HG02852 (cell line): ENCODE data around the gene CDK5RAP2.
"Not testable (repeated sequence)": the region's sequence is repeated elsewhere in the genome, so short reads cannot be mapped to it uniquely, and the experiment has no call there.

Experiments
- ATAC-seq: cut with Tn5 transposase; IDR thresholded peaks from one replicate; pipeline ENCODE4 v1.9.1; 2021; ENCODE audit warnings: mild to moderate bottlenecking, moderate library complexity; ENCODE audit not compliant: unreplicated experiment

CDK5RAP2 gene

DNA sequence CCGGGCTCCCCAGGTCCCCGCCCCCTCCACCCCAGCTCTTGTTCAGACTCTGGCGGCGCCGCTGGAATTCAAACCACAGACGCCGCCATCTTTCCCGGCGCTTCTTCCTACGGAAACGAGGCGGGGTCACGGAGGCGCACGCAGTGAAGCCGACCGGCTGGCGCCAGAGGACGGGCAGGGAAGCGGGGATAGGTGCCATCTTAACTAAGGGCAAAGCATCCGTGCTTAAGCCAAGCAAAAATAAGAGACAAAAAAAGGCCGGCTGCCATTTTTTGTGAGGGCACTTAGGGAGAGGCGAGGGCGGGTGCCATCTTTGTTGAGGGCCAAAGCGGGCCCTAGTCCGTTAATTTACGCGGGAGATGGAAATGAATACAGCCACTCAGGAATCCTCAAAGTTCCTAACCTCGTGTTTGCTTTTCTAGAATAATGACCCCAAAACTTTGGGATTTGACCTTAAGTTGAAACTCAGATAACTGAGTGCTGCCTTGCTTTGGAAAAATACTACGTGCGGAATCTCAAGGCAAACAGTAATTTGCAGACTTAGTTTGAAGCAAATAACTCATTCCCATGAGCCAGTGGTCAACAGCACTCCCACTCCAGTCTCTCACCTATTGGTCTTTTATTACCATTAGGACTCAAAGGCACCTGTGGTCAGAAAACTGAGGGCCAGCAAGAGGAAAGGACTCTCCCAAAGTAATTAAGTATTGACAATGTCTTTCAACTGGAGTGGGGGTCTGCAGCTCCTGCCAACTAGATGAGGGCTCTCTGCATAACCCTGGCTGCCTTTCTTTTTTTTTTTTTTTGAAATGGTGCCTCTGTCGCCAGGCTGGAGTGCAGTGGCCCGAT lies at the start of gene CDK5RAP2:
CDK5RAP2 (minus strand) TSS at position 117 of the 846 bp plus-strand sequence. CDS start 189 bp downstream, outside the sequence.
- peak; percentile 98 for ATAC-seq

DNA sequence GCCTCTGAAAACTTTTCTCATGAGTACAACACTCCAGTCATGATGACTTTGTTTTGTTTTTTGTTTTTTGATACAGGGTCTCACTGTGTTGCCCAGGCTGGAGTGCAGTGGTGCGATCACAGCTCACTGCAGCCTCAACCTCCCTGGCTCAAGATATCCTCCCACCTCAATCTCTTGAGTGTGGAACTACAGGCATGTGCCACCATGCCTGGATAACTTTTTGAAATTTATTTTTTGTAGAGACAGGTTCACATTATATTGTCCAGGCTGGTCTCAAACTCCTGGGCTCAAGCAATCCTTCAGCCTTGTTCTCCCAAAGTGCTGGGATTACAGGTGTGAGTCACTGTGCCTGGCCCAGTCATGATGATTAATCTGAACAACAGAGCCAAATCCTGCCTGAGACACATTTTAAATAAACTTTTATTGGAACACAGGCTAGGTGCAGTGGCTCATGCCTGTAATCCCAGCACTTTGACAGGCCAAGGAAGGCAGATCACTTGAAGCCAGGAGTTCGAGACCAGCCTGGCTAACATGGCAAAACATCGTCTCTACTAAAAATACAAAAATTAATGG lies 49.0 kb upstream of the CDK5RAP2 start:
- not testable (repeated sequence) for ATAC-seq

GRCh38 chr9:120628207-120628924 lies 48.4 kb upstream of the CDK5RAP2 start:
- no peak for ATAC-seq

DNA sequence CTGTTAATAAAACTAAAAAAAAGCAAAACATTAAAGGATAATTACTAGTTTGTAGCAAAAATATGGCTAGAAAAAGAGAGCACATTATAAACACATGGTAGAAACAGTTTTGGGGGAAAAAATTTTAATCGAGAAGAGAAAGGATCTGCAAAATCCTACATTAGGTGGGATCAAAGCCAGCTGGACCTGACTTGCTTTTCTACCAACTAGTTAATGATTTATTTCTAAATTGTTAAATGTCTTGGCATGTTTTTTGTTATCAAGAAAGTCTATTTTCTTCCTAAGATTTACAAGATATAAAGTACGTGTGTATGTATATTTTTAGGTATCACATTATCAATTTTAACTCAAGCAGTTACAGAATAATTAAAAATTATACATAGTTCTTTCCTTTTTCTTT lies 47.1 kb upstream of the CDK5RAP2 start:
- ATAC-seq, result no peak

- no peak for ATAC-seq
Measured at GRCh38 chr9:120626512-120626911, 46.5 kb upstream of the CDK5RAP2 start.

GRCh38 chr9:120625222-120625621 lies 45.3 kb upstream of the CDK5RAP2 start:
- ATAC-seq, result no peak

DNA sequence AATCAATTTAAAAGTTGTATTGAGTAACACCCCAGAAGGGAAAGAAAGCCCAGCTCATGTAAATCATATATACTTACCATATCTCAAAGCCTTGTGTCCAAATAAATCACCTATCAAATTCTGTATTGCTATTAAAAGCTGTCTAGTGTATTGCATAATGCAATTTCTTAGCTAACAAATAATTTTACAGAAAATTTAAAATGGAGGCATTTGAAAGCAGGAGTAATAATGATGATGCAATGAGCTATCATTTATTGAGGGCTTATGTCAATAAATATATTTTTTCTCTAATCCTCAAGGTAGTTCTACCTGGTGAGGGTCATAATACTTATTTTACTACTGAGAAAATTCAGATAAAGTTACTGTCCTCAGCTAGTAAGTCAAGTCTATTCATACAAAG lies 42.8 kb upstream of the CDK5RAP2 start:
- ATAC-seq, result no peak

DNA sequence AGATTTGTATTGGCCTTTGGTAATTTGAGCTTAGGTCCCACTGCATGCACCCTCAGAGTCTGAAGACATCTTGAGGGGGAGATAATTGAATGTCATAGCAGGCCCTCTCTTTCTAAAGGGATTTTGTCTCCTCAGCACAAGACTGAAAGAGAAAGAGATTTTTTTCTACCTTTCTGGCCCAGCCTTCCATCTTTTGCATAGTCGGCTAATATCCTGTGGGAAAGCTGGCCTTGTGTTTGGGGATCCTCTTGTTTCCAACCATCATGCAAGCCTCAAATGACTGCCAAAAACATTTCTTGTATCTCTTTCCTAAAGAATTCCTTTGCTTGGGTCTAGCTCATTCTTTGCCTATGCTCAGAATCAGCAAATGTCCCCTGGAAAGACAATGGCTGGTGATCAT lies 42.0 kb upstream of the CDK5RAP2 start:
- no peak for ATAC-seq

DNA sequence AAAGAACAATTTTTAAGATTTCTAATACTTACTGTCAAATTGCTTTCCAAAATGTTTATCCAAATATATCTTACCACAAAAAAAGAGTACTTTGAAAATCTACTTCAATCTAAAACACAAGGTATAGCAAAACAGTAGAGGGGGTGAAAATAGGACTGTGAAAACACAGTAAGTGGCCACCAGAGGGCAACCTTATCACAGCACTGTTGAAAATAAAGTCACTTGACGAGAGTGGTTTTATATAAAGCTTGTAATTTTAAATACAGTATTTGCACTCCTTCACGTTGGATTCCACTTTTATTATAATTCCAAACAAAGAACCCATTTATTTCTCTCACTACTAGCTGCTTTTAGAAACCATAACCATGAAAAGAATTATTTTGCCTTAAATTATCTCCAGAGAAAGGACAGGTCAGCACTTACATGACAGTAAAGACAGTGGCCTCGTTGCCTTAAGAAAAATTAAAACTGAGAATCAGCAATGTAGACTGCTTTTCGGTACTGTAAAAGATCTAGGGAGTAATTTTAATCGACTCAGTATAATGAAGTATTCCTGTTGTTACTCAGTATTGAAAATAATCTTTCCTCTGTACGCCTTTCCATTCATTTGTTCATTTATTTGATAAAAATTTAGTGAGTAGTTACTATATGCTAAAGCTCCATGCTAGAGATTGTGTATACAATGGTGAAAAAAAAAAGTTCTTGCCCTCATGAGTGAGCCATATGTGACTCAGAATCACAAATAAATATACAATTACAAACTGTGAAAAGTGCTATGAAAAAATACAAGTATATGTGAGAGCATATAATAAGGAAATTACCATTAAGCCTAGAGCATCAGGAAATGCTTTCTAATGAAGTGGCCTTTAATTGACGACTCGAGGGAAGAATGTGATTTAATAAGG lies 40.0 kb upstream of the CDK5RAP2 start:
- ATAC-seq, result no peak

DNA sequence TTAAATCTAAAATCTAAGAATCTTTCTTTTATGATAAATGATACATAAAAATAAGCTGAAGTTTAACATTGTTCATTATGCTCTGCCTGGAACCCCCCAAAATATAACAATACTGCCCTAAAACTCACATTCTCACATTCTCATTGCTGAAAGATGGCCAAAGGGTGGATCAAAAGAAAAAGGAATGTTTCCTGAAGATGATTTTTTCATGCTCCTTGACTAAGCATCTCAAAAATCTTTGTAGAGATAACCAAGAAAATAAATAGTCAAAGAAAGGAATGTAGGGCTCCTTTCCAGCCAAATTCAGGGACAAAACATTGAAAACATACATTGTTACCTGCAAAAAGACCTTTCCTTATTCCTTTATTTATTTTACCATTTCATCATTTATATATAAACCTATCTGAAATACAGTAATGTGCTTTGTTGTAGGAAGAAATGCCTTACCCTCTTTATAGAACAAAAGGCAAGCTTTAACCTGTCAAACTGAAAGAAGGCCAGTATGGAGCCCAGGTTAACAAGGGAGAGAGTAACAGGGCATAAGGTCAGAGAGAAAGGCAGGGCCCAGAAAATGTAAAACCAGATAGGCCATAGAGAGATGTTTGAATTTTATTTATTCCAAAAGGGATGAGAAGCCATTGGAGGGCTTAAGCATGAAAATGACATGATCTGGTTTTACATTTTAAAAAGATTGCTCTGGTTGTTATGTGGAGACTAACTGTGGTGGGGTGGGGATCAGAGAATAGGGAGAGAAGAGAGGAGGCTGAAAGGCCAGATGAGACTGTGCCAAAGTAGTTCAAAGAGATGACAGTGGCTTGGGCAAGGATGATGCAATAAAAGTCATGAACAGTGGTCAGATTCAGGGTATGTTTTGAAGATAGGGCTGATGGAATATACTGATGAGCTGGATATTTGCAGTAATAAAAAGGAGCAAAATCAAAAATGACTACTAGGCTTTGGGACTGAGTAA lies 37.3 kb upstream of the CDK5RAP2 start:
- ATAC-seq, result no peak

DNA sequence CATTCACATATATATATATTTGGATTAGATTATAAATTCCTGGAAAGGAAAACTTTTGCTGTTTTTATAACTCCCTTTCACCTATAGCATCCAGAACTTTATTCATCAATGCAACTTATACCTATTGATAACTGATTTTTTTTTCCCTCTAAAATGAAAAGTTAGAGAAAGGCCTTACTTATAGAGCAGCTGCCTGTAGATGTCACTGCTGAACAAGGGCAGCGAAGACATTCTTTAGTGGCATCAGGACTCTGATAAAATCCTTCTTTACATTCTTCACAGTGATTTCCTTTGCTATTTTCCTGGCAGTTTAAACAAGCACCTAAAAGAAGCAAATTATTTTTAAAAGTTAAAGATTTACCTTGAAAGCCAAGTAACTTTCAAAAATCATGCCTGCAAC lies 32.3 kb upstream of the CDK5RAP2 start:
- ATAC-seq, result no peak

DNA sequence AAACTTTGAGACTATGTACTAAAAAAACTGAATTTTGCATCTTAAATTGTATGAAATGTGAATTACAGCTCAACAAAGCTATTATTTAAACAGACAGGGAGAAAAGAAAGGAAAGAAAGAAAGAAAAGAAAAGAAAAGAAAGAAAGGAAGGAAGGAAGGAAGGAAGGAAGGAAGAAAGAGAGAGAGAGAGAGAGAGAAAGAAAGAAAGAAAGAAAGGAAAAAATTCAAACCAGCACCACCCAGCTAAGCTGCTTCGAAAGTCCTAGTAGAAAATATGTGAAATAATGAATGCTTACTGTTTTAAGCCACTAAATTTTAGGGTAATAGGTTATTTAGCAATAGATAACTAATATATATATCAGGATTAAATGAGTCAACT lies 31.7 kb upstream of the CDK5RAP2 start:
- ATAC-seq, result no peak

DNA sequence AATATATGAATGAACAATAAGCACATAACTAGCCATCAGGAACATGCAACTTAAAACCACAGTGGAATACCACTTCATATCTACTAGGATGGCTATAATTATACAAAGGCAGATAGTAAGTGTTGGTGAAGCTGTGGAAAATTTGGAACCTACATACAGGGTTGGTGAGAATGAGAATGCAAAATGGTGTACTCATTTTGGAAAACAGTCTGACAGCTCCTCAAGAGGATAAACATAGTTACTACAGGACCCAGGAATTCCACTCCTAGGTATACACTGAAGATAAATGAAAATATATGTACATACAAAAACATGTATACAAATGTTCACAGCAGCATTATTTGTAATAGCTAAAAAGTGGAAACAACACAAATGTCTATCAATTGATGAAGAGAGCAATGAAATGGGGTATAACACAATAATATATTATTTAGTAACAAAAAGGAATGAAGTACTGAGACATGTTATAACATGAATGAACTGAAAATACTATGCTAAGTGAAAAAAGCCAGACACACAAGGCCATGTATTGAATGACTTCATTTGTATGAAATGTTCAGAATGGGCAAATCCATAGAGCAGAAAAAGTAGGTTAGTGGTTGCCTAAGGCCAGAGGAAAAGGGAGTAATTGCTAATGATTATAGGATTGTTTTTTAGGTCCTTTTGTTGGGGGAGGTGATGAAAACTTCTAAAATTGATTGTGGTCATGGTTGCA lies 31.2 kb upstream of the CDK5RAP2 start:
- ATAC-seq, result no peak

DNA sequence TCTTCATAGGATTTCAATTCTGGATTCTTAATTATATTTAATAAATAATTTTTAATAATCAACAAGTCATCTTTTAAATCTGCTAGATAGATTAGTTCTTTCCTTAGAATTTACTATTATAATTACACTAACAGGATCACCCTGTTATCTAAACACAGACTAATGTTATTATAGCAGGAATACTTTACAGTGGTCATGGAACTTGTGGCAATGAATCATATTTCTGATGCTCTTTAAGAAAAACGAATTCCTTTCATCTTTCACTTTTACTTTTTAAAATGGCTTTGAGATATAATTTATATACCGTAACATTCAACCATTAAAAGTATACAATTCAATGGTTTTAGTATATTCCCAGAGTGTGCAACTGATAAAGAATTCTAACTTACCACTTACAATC lies 29.7 kb upstream of the CDK5RAP2 start:
- no peak for ATAC-seq

DNA sequence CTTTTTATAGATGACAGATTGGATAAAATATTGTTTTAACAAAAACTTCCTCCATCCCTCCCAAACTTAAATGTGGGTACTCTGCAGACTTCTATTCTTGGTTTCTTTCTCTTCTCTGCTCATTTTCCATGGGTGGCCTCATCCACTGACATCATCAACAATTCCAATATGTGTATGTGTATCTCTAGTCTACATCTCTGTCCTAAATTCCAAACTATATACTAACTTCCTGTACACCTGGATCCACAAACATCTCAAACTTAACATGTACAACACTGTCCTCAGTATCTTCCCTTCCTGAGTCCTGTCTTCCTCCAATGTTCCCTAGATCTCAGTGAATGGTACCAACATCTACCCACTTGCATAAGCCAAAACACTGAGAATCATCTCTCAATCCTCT lies 28.5 kb upstream of the CDK5RAP2 start:
- no peak for ATAC-seq

- ATAC-seq, result no peak
Measured at GRCh38 chr9:120603591-120603990, 23.6 kb upstream of the CDK5RAP2 start.

- no peak for ATAC-seq
Measured at GRCh38 chr9:120603010-120603409, 23.0 kb upstream of the CDK5RAP2 start.

- ATAC-seq, result no peak
Measured at GRCh38 chr9:120593955-120594277, 13.9 kb upstream of the CDK5RAP2 start.

DNA sequence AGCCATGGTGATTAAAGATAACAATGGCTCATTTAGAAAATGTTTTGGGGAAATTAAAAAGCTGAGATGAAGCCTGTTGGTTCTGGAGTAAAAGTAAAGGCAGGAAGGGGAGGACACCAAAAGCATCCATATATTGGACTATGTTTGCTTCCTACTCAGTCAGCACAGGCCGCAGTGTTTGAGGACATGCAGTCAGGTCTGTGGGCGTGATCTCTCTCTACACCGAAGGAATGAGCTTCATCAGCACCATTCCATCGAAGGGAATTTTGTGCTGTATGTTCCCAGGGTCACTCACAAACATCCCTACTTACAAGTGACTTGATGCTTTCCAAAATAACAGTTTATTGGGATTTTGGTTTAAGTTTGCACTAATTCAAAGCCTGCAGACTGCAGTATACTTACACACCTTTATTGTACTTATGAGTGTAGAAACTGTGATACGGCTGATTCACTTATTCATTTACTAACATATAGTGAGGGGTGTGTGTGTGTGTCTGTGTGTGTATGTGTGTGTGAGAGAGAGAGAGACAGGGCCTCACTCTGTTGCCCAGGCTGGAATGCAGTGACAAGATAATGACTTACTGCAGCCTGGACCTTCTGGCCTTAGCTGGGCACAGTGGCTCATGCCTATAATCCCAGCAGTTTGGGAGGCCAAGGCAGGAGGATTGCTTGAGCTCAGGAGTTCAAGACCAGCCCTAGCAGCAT lies 13.4 kb upstream of the CDK5RAP2 start:
- ATAC-seq, result no peak
